Suprapubic skin (tissue), 4 donors: ENCODE results near the gene KCNK17. TPM values are rescaled to one million over a fixed set of nuclear protein-coding genes. Genes with fewer than 3 reads are reported as not detected.

ENCODE experiments used
- DNase-seq, 2 donors: peaks; one replicate each; pipeline ENCODE4 v3.0.0-alpha.2; 2019; ENCODE audit warnings: low spot score in 2 of 2
- H3K27ac ChIP-seq: fragments of 200-600 bp; sonication (generic); one replicate; pipeline ENCODE4 v1.5.1; 2019
- H3K27me3 ChIP-seq: fragments of 200-600 bp; sonication (generic); one replicate; pipeline ENCODE4 v1.5.1; 2019
- H3K36me3 ChIP-seq: fragments of 200-600 bp; sonication (generic); one replicate; pipeline ENCODE4 v1.5.1; 2019
- H3K4me1 ChIP-seq: fragments of 200-600 bp; sonication (generic); one replicate; pipeline ENCODE4 v1.5.1; 2019
- H3K4me3 ChIP-seq: fragments of 200-600 bp; sonication (generic); one replicate; pipeline ENCODE4 v1.5.1; 2019; ENCODE audit warnings: mild to moderate bottlenecking
- H3K9me3 ChIP-seq: fragments of 200-600 bp; sonication (generic); one replicate; pipeline ENCODE4 v1.5.1; 2019
- CTCF ChIP-seq, 2 donors: fragments of 200-600 bp in 1 of 2; fragments of 450-650 bp in 1 of 2; sonication (generic) in 1 of 2; IDR thresholded peaks; one replicate each; pipeline ENCODE4 v1.5.1; 2016 to 2019; ENCODE audit warnings: antibody characterized with exemption in 2 of 2, mild to moderate bottlenecking in 1 of 2, moderate library complexity in 1 of 2
- EP300 ChIP-seq: sonication (generic); formaldehyde crosslinking; IDR thresholded peaks from one replicate; pipeline ENCODE4 v1.6.1; 2017; ENCODE audit warnings: antibody characterized with exemption
- POLR2A ChIP-seq, 2 donors: fragments of 450-650 bp; IDR thresholded peaks; one replicate each; pipeline ENCODE4 v1.6.1; 2017; ENCODE audit warnings: antibody characterized with exemption in 2 of 2, mild to moderate bottlenecking in 2 of 2, moderate library complexity in 2 of 2
- POLR2AphosphoS5 ChIP-seq, 3 donors: sonication (generic); formaldehyde crosslinking; IDR thresholded peaks; one replicate each; pipeline ENCODE4 v1.6.1; 2017; ENCODE audit warnings: antibody characterized with exemption in 3 of 3
- WGBS: methylation state at CpG from one replicate; pipeline ENCODE4 v1.1.5; 2018; 5-methylcytosine and 5-hydroxymethylcytosine counted together
- total RNA-seq, 4 donors: library from RNA; depleted of rRNA; stranded (reverse); fragments of >200 nt; gene quantifications; one replicate each; pipeline ENCODE4 v1.1.0, GENCODE V29; 2016

The KCNK17 gene
- not detected for total RNA-seq

- peaks cover 12% of the 10 kb centered on the region for H3K4me1 ChIP-seq
- TF ChIP-seq POLR2A (IDR thresholded peaks at IDR 0.05) (no peak), EP300 (no peak), POLR2AphosphoS5 (IDR thresholded peaks at IDR 0.05) (no peak), CTCF (IDR thresholded peaks at IDR 0.05) (no peak)
Measured at GRCh38 chr6:39314273-39314795, at the start of gene KCNK17. Gene KCNK17, minus strand, starts transcription at chr6:39314419. Its CDS starts 99 bp downstream, at chr6:39314320.

GRCh38 chr6:39363280-39363679 lies 49.1 kb upstream of the KCNK17 start:
- Histone ChIP-seq H3K36me3 (no peaks in the 10 kb centered on the region), H3K4me3 (no peak overlapping the region), H3K27ac (no peak overlapping the region), H3K27me3 (no peaks in the 10 kb centered on the region), H3K9me3 (no peaks in the 10 kb centered on the region), H3K4me1 (peaks cover 7% of the 10 kb centered on the region)
- WGBS: 91% methylated on average over 8 of the region's 8 CpGs
- DNase-seq: peak in 1 of 2 donors; percentile 12
- no peak for TF ChIP-seq POLR2A (IDR thresholded peaks at IDR 0.05)

More at GRCh38 chr6:39314273-39314795, at the start of gene KCNK17:
- peak within 1 kb of the TSS; percentile 35 for H3K4me3 ChIP-seq
- no peaks in the 10 kb centered on the region for H3K36me3 ChIP-seq
- no peak within 1 kb of the TSS for H3K27ac ChIP-seq
- H3K27me3 ChIP-seq: peaks cover 66% of the 10 kb centered on the region
- no peaks in the 10 kb centered on the region for H3K9me3 ChIP-seq
- DNase-seq: no peak
- WGBS: 24% methylated on average over 15 of the region's 28 CpGs

- no peak for TF ChIP-seq EP300
- no peak for TF ChIP-seq POLR2AphosphoS5 (IDR thresholded peaks at IDR 0.05)
- no peak for TF ChIP-seq CTCF (IDR thresholded peaks at IDR 0.05)
- no peak for TF ChIP-seq POLR2A (IDR thresholded peaks at IDR 0.05)
- Histone ChIP-seq H3K9me3 (no peaks in the 10 kb centered on the region), H3K27me3 (no peaks in the 10 kb centered on the region), H3K4me3 (no peak overlapping the region), H3K27ac (no peak overlapping the region), H3K36me3 (no peaks in the 10 kb centered on the region), H3K4me1 (peaks cover 7% of the 10 kb centered on the region)
- DNase-seq: no peak
- WGBS: 38% methylated on average over 3 of the region's 3 CpGs
Measured at GRCh38 chr6:39362487-39362865, 48.3 kb upstream of the KCNK17 start.

- no peaks in the 10 kb centered on the region for H3K36me3 ChIP-seq
- H3K9me3 ChIP-seq: no peaks in the 10 kb centered on the region
- TF ChIP-seq POLR2A (IDR thresholded peaks at IDR 0.05) (no peak), CTCF (IDR thresholded peaks at IDR 0.05) (peak; percentile 21 to 78), EP300 (no peak)
- WGBS: 33% methylated on average over 12 of the region's 21 CpGs
- H3K27ac ChIP-seq: no peak overlapping the region
- no peaks in the 10 kb centered on the region for H3K27me3 ChIP-seq
- H3K4me1 ChIP-seq: peaks cover 7% of the 10 kb centered on the region
- H3K4me3 ChIP-seq: no peak overlapping the region
- peak; percentile 71 to 84 for DNase-seq
Measured at GRCh38 chr6:39361657-39362486, 47.7 kb upstream of the KCNK17 start.

- Histone ChIP-seq H3K9me3 (no peaks in the 10 kb centered on the region), H3K4me3 (no peak overlapping the region), H3K27me3 (no peaks in the 10 kb centered on the region), H3K27ac (no peak overlapping the region), H3K4me1 (peaks cover 7% of the 10 kb centered on the region), H3K36me3 (no peaks in the 10 kb centered on the region)
- DNase-seq: no peak
- TF ChIP-seq POLR2AphosphoS5 (IDR thresholded peaks at IDR 0.05) (no peak), CTCF (IDR thresholded peaks at IDR 0.05) (no peak), EP300 (no peak), POLR2A (IDR thresholded peaks at IDR 0.05) (no peak)
- 92% methylated on average over 9 of the region's 9 CpGs for WGBS
Measured at GRCh38 chr6:39360378-39360777, 46.2 kb upstream of the KCNK17 start.
